Ishikawa (cell line): Measurements from ENCODE around the gene FRRS1.
A peak's percentile ranks its signal among the peaks of the same experiment; 100 is the strongest.

Experiments used
- CEBPB ChIP-seq: IDR thresholded peaks from 2 replicates; pipeline ENCODE4 v1.6.1; 2012
- CREB1 ChIP-seq: IDR thresholded peaks from 2 replicates; pipeline ENCODE4 v1.6.1; 2012; ENCODE audit warnings: low read depth
- EGR1 ChIP-seq: IDR thresholded peaks from 2 replicates; pipeline ENCODE4 v1.6.1; 2012
- EP300 ChIP-seq: IDR thresholded peaks from 2 replicates; pipeline ENCODE4 v1.6.1; 2012; ENCODE audit warnings: borderline replicate concordance
- FOXM1 ChIP-seq: IDR thresholded peaks from 2 replicates; pipeline ENCODE4 v1.6.1; 2012; ENCODE audit warnings: low read depth, borderline replicate concordance
- NFIC ChIP-seq: IDR thresholded peaks from 2 replicates; pipeline ENCODE4 v1.6.1; 2012
- RAD21 ChIP-seq: IDR thresholded peaks from 2 replicates; pipeline ENCODE4 v1.6.1; 2012; ENCODE audit warnings: low read depth
- TAF1 ChIP-seq: IDR thresholded peaks from 2 replicates; pipeline ENCODE4 v1.6.1; 2012; ENCODE audit warnings: low read depth, mild to moderate bottlenecking
- TCF12 ChIP-seq: IDR thresholded peaks from 2 replicates; pipeline ENCODE4 v1.6.1; 2012; ENCODE audit warnings: low read depth
- TEAD4 ChIP-seq: IDR thresholded peaks from 2 replicates; pipeline ENCODE4 v1.6.1; 2012
- YY1 ChIP-seq: IDR thresholded peaks from 2 replicates; pipeline ENCODE4 v1.6.1; 2012; ENCODE audit warnings: low read depth
- ZBTB7A ChIP-seq: IDR thresholded peaks from 2 replicates; pipeline ENCODE4 v1.6.1; 2012; ENCODE audit warnings: low read depth
- TF ChIP-seq, protein P1 (sequence below): IDR thresholded peaks from 2 replicates; pipeline ENCODE4 v1.6.1; 2012; ENCODE audit warnings: low read depth, mild to moderate bottlenecking
- TF ChIP-seq, protein P2 (sequence below): IDR thresholded peaks from 2 replicates; pipeline ENCODE4 v1.6.1; 2012
- TF ChIP-seq, protein P3 (sequence below): IDR thresholded peaks from 2 replicates; pipeline ENCODE4 v1.6.1; 2012

The FRRS1 gene

DNA sequence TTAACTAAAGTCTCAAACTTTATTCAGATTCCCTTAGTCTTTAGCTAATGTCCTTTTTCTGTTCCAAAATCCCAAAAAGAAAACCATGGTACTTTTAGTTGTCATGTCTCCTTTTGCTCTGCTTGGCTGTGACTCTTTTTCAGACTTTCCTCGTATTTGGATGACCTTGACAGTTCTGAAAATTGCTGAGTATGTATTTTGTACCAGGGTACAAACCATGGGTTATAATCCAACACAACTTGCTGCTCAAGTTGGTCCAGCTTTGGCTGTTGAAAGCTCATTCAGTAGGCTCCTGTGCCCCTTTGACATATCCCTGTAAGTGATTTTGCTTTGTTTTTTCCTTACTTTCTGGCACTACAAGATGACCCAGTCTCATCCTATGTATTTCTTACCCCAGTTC, 68.9 kb downstream of the FRRS1 start:
- TF ChIP-seq TEAD4 (no peak), CREB1 (no peak), TCF12 (no peak), ZBTB7A (no peak)

DNA sequence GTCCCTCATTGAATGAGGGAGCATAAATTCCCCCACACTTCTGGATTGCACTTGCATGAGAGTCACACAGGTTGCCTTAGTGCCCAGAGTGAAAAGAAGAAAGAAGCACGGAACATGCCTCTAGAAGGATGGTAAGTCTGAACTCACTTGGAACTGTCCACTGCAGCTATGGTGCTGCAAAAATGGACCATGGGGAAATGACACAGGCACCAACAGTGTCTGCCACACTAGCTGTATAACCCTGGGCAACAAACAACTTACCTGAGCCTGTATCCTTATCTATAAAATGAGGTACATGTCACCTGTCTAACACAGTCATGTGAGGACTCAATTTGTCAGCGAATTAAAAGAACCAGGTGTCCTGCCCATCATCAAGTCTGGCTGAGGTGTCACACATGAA, 69.8 kb downstream of the FRRS1 start:
- TF ChIP-seq, protein P1, sequence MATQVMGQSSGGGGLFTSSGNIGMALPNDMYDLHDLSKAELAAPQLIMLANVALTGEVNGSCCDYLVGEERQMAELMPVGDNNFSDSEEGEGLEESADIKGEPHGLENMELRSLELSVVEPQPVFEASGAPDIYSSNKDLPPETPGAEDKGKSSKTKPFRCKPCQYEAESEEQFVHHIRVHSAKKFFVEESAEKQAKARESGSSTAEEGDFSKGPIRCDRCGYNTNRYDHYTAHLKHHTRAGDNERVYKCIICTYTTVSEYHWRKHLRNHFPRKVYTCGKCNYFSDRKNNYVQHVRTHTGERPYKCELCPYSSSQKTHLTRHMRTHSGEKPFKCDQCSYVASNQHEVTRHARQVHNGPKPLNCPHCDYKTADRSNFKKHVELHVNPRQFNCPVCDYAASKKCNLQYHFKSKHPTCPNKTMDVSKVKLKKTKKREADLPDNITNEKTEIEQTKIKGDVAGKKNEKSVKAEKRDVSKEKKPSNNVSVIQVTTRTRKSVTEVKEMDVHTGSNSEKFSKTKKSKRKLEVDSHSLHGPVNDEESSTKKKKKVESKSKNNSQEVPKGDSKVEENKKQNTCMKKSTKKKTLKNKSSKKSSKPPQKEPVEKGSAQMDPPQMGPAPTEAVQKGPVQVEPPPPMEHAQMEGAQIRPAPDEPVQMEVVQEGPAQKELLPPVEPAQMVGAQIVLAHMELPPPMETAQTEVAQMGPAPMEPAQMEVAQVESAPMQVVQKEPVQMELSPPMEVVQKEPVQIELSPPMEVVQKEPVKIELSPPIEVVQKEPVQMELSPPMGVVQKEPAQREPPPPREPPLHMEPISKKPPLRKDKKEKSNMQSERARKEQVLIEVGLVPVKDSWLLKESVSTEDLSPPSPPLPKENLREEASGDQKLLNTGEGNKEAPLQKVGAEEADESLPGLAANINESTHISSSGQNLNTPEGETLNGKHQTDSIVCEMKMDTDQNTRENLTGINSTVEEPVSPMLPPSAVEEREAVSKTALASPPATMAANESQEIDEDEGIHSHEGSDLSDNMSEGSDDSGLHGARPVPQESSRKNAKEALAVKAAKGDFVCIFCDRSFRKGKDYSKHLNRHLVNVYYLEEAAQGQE = peak; percentile 70
- TF ChIP-seq YY1 (no peak), CEBPB (no peak)

DNA sequence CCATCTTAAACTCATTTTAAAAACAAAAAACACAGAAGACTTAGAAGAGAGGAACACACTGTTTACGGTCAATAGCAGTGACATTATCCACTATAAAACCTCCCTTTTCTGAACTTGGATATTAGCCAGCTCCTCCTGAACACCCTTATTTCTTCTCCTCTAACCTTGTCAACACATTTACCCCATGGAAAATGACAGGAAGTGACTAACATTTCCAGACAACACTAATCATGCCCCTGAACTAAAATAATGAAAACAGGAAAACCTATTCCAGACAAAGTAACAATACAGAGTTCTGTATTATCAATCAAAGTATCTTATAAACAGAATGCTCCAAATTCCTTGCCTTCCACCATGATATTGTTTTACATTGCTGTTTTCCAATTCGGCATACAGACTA, 75.3 kb downstream of the FRRS1 start:
- TF ChIP-seq FOXM1 (no peak), TAF1 (no peak), CREB1 (no peak), EGR1 (no peak), CEBPB (no peak), EP300 (no peak), NFIC (no peak), RAD21 (no peak), YY1 (no peak), ZBTB7A (no peak), TEAD4 (no peak), TCF12 (no peak)
- TF ChIP-seq, protein P1 = no peak
- TF ChIP-seq, protein P2, sequence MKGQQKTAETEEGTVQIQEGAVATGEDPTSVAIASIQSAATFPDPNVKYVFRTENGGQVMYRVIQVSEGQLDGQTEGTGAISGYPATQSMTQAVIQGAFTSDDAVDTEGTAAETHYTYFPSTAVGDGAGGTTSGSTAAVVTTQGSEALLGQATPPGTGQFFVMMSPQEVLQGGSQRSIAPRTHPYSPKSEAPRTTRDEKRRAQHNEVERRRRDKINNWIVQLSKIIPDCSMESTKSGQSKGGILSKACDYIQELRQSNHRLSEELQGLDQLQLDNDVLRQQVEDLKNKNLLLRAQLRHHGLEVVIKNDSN = no peak
- TF ChIP-seq, protein P3, sequence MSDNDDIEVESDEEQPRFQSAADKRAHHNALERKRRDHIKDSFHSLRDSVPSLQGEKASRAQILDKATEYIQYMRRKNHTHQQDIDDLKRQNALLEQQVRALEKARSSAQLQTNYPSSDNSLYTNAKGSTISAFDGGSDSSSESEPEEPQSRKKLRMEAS = no peak

DNA sequence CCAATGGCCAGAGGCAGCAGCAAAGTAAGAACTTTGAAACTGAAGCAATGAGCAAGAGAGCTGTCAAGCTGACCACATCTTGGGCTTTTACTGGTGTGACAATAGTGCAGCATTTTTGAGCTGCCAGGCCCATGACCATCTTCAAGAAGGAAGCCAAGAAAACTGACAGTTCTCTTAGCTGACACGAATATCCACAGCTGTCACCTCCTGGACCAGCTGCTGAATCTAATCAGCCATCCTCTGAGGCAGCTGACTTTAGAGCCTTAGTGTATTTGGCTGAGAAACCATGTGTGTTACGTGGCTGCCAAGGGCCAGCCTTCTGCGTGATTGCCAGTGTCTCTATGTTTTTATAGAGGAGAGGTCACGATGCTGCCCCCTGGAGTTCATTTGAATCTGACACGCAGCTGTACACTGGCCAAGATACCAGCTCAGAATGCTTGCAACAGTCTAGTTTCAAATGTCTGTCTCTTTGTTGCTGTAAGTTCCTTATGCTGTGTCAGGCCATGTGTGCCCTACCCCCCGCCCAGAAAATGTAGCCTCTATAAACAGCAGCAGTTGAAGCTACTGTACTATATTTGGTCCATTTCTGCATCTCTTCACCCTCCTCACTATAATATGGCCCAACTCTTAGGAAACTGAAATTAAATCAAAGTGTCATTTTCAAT, 80.8 kb downstream of the FRRS1 start:
- TF ChIP-seq EGR1 (no peak), YY1 (no peak), TAF1 (no peak), EP300 (no peak), ZBTB7A (no peak), CREB1 (no peak), NFIC (0 out of 2 replicates have a peak, but pooled peaks have one; percentile 15), TCF12 (no peak), RAD21 (peak; percentile 67)
- TF ChIP-seq, protein P2 = no peak
- TF ChIP-seq, protein P3 = peak; percentile 27; the same call in 1 of the 2 replicates

DNA sequence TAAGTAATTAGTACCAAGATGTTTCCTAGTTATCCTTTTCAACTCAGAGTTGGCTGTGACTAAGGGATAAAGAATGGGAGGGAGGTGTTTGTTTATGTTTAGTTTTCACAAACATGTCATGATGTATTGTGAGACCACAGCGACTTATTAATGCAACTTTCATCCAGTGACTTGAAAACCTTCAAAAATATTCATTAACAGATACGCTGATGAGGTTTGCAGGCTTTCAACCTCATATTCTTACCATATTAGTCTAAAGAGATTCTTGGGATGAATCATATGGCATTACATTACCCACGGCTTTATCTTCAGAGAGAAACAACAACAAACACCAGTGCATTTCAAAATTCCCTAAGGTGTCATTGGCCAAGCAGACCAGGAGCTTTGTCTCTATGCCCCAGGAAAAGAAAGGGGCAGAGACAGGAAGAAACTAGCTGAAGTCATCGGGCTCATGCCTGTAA, 84.1 kb downstream of the FRRS1 start:
- TF ChIP-seq, protein P1 = no peak
- TF ChIP-seq CEBPB = no peak
